CD4-positive, alpha-beta T cell treated with Interleukin-15 for 4 hours (primary cell): ENCODE measurements around the gene EPHB6.

Experiments
- DNase-seq: peaks from one replicate; pipeline ENCODE4 v3.0.0-alpha.2; 2020; ENCODE audit warnings: low spot score

Gene EPHB6, protein sequence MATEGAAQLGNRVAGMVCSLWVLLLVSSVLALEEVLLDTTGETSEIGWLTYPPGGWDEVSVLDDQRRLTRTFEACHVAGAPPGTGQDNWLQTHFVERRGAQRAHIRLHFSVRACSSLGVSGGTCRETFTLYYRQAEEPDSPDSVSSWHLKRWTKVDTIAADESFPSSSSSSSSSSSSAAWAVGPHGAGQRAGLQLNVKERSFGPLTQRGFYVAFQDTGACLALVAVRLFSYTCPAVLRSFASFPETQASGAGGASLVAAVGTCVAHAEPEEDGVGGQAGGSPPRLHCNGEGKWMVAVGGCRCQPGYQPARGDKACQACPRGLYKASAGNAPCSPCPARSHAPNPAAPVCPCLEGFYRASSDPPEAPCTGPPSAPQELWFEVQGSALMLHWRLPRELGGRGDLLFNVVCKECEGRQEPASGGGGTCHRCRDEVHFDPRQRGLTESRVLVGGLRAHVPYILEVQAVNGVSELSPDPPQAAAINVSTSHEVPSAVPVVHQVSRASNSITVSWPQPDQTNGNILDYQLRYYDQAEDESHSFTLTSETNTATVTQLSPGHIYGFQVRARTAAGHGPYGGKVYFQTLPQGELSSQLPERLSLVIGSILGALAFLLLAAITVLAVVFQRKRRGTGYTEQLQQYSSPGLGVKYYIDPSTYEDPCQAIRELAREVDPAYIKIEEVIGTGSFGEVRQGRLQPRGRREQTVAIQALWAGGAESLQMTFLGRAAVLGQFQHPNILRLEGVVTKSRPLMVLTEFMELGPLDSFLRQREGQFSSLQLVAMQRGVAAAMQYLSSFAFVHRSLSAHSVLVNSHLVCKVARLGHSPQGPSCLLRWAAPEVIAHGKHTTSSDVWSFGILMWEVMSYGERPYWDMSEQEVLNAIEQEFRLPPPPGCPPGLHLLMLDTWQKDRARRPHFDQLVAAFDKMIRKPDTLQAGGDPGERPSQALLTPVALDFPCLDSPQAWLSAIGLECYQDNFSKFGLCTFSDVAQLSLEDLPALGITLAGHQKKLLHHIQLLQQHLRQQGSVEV

DNA sequence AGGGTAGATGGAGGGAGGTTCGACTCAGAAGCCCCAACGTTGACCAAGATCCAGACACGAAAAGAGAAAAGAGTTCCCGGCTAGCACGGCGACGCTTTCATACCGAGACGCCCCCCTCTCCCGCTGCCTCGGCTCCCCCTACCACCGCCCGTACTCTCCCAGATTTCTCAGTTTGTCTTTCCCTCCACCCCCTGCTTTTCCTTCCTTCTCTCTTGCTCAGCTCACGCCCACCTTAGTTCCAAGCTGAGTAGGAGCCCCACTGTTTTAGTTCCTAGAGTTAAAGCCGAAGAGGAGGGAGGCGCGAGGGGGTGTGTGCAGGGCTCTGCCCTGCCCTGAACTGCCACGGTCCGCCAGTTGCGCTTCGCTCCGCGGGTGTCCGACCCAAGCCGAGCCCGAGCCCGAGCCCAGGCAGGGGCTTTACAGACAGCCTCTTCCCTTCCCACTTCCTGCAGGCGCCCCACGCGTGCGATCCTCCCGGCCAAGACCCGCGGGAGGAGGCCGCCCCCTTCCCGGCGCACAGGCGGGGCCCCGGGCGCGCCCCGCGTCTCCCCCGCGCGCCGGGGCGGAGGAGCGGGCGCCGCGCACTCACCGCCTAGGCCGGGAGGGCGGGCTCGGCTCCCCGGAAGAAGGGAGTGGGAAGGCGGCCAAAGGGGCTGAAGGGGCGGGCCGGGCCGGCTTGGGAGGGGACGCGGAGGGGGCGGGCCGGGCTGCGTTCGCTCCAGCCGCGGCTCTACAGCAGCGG lies at the start of gene EPHB6:
Gene EPHB6, plus strand, starts transcription at position 705 of the 742 bp plus-strand sequence. CDS start 8,152 bp downstream, outside the sequence.
- peak; percentile 54 for DNase-seq

DNA sequence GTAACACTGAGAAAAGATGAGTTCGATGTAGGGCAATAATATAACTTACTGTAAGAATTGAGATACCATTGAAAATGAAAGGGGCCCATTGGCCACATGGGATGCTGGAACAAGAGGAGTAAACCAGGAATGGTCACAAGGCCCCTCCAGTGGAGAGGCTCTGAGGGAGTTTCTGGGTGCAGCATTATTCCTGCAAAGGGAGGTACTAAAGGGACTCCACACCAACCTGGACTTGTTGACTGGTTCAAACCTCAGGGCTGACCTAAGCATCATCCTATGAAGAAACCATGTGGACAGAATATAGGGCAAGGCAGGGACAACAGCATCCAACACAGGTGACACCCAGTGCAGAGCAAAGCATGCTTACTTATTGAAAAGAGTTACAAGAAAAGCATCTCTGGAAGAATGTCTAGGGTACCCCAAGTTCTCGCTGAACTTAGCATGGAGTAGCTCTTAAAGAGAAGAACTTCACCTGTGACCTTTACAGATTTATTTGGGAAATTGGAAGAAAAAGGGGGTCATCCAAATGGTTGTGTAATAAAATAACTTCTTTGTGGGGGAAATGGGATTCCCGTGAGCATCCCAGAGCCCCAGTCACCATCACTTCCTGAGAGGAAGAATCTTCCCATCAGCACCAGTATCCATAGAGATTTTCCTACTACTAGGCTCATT lies 49.4 kb upstream of the EPHB6 start:
- no peak for DNase-seq

DNA sequence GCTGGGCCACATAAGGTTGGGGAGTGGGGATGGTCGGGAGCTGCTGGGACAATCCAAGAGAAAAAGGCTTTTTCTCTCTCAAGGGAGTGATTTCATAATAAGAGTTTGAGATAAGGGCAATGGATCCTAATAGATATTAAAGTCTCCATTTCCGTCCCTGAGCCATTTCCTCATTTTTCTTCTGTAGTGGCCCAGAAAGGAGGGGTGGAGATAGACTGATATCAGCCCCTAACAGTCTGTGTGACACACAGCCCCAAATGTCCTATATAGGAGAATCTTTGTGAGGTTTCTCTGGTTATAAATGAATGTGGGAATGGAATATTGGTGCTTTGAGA lies 48.9 kb upstream of the EPHB6 start:
- DNase-seq, result no peak

DNA sequence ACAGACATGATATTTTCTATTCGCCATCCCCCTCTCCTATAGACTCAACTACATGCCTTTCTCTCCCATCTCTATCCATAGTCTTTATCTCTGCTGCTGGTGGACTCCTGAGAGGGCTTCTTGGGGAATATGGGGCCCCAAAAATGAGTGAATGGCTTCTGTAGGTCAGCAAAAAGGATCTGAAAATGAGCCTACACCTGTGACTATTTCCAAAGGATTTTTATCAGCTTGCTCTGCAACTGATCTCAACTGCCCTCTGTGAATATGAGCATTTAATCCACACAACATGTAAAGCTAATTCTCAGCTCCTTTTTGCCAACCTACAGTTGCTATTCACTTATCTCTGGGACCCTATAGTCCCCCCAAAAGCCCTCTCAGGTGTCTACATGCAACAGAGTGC lies 47.9 kb upstream of the EPHB6 start:
- DNase-seq, result no peak

GRCh38 chr7:142807855-142808460 lies 46.9 kb upstream of the EPHB6 start:
- DNase-seq, result peak; percentile 85

- no peak for DNase-seq
These were observed 46.4 kb upstream of the EPHB6 start for GRCh38 chr7:142808461-142808801.

DNA sequence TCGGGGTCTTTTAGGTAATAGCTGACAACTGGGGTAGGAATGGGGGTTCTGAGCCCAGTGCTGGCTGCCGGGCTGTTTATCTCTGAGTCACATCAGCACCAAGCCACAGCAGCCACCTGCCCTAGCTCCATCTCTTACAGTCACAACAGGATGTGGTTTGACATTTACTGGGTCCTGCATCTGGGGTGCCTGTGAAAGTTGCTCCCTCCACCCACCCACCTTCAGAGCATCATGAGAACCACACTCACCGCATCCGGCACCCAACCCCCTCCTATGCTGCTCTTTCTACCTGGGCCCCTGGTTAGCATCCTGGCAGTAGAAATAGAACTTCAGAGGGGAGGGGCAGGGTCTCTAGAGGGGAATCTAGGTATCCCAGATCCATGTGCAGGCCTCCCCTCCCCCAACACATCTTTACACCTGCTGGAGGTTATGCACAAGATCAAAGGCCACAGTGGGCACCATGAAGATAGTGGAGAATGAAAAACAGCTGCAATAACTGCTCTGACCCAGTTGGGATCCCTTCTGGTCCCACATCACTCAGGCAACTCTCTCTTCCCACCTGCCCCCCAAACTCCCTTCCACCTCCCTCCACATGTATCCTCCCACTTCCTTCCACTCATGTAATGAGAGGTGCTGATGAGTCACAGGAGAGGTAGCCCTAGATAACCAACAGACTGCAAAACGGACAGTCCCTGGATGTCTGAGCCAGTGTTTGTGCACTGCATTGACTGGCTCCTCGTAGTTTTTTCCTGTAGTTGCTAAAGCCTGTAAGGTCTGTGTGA lies 45.9 kb upstream of the EPHB6 start:
- peak; percentile 97 for DNase-seq

GRCh38 chr7:142809671-142810070 lies 45.2 kb upstream of the EPHB6 start:
- DNase-seq, result no peak

DNA sequence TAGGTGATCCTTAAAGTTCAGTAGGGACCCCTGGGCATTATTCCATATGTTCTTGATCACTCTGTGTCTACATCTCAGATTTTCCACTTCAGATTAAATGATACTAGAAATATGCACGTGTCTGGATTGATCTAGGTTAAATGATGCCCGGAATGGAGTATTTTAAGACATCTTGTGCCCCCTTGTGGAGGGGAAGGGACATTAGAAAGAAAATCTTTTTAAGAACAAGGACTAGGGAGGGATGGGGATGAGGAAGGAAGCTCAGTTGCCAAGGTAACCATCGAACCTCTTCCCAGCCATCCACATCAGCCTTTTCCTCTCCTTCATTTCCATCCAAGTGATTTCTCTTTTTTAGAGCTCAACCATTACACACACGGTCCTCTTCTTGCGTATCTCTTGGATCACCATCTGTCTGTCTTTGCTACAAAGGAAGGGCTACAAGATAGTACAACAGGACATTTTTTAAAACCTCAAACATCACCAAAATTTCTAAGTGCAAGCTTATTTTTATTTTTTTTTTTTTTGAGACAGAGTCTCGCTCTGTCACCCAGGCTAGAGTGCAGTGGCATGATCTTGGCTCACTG lies 43.6 kb upstream of the EPHB6 start:
- DNase-seq, result peak; percentile 83

DNA sequence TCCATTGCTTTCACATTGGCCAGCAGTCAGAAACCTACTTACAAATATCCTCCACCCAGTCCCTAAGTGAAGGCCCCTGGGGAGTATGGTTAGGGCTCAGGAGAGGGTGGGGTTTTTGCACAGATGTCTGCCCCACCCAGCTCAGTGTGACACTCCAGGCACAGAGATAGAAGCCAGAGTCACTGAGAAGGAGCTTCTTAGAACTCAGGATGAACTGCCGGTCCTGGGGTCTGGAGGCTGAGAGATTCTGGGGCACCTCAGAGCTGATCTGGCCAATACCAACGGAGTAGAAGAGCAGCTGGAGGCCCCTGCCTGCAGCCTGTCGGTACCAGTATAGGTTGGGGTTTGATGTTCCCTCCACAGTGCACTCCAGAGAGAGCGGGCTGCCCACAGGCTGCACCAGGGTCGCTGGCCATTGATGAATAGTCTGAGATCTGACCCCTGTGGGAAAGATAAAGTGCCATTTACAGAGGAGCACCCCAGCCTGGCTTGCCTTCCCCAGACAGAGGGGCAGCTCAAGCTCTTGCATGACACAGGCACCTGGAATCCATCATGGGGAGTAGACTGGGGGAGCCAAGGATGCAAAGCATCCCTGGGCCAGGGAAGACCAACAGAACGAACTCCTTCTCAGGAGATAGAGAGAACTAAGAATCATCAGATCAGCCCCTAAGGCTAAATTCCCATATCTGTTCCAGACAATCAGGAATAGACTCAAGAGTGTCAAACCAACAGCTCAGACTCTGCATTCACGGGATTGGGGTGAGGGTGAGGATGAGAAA lies 42.2 kb upstream of the EPHB6 start:
- DNase-seq, result no peak

GRCh38 chr7:142813226-142813625 lies 41.6 kb upstream of the EPHB6 start:
- peak; percentile 52 for DNase-seq

- no peak for DNase-seq
These were observed 41.2 kb upstream of the EPHB6 start for GRCh38 chr7:142813699-142814098.

DNA sequence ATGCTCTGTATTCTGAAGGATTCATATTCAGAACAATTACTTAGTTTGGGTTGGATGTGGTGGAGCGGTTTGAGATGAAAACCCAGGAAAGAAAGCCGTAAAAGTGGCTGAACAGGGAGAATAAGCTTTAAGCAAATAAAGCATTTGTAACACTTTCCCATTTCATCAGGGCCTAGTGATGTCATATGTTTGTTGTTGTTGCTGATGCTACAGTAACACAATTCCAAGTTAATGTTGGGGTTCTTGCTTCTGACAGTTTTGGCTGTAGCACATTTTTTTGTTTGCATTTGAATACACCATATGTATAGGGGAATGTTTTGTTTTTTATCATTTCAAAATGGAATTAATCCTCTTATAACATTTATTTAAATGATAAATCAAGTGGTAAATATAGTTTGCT lies 40.4 kb upstream of the EPHB6 start:
- DNase-seq, result no peak

DNA sequence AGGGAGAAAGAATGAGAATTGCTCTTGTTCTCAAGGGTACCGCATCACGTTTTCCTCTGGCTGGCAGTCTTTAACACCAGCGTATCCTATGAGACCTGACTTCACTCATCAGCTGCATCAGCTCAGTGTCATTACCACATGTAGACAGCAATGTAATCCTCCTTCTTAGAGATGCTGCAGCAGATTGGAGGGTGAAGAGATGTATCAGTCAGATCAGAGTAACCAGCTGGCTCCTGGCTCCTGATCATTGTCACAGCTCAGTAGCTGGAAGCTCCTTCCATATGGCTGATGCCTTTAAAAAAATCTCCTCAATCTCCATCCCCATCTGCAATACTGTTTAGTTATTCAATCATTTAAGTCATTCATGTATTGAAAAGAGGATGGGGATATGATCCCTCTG lies 39.7 kb upstream of the EPHB6 start:
- no peak for DNase-seq

DNA sequence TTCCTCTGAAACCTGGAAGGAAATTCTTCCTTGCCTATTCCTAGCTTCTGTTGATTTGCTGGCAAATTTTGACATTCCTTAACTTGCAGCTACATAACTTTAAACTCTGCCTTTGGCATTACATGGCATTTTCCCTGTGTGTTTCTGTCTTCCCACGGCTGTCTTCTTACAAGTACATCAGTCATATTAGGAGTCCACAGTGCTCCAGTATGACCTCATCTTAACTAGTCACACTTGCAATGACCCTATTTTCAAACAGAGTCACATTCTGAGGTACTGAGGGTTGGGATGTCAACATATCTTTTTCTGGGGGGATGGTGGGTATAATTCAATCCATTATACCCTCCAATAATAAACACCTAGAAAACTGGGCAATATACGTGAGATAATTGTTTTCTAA lies 37.4 kb upstream of the EPHB6 start:
- no peak for DNase-seq

DNA sequence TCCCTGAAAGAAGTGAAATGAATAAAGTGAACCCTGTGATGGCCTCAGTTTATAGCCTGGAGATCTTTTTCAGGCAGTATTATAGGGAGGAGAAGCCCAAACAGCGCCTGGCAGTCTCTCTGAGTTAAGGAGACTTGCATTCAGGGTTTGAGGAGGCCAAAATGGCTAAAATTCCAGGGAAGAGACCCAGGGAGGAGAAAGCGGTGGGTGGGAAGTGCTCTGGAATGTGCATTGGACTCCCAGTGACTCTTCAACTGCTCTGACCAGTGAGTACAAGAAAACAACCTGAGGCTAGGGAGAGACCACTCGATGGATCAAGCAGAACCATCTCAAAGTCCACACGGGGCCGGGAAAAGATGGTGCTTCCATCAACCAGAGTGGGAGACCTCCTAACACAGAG lies 35.3 kb upstream of the EPHB6 start:
- no peak for DNase-seq

GRCh38 chr7:142822714-142823113 lies 32.2 kb upstream of the EPHB6 start:
- DNase-seq, result no peak

DNA sequence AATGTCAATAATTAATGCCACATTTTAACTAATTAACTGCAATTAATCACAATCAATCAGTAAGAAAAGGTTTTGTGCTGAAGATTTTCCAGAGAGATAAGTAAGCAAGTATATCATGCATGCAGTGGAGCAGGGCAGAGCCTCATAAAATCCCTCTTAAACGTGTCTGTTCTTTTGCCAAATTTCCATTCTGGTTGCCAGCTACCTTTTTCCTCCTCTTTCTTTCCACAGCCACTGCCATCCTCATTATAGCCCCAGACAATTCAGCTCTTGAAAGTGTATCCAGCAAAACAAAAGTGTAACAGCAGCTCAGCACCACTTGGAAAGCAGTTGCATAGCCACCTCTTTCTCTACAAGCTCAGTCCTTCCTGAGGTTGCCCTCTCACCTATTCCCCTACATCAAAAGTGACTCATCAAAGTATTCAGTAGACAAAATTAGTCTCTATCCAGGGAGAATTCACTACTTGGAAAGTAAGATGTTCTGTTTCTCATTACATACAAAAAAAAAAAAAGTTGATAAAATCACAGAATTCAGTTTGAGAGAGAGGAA lies 26.9 kb upstream of the EPHB6 start:
- DNase-seq, result no peak

GRCh38 chr7:142832417-142832816 lies 22.5 kb upstream of the EPHB6 start:
- no peak for DNase-seq
